ENCODE results near the gene PLA2G4F. TPM values are rescaled to one million over a fixed set of nuclear protein-coding genes. Genes with fewer than 3 reads are reported as not detected.
A peak's percentile ranks its signal among the peaks of the same experiment; 100 is the strongest.

The PLA2G4F gene
- total RNA-seq, 4 donors from 2014 or later: 7.4 to 45.2 (median 36.6) TPM

DNA sequence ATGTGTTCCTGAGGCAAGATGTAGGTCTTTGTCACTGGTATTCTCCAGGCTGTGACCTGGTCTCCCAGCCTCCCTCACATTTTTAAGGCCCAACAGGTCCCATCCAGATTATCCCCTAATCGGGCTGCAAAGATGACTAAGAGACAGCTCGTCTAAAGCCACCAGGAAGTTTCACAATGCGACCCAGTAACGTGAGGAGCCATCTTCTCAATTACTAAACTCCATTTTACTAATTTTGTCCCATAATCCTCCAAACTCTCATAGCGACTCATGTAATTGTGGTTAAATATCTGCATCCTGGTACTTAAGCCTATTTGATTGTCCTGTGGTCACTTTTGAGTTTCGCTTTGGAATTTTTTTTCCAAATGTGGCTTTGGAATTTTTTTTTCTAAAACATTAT, 8.7 kb upstream of the PLA2G4F start:
- no peaks in the 10 kb centered on the region for H3K9me3 ChIP-seq
- H3K4me3 ChIP-seq: no peak overlapping the region
- no peaks in the 10 kb centered on the region for H3K27me3 ChIP-seq
- no peaks in the 10 kb centered on the region for H3K4me1 ChIP-seq
- peak in 1 of 3 donors; percentile 8 for DNase-seq
- TF ChIP-seq, protein P1, sequence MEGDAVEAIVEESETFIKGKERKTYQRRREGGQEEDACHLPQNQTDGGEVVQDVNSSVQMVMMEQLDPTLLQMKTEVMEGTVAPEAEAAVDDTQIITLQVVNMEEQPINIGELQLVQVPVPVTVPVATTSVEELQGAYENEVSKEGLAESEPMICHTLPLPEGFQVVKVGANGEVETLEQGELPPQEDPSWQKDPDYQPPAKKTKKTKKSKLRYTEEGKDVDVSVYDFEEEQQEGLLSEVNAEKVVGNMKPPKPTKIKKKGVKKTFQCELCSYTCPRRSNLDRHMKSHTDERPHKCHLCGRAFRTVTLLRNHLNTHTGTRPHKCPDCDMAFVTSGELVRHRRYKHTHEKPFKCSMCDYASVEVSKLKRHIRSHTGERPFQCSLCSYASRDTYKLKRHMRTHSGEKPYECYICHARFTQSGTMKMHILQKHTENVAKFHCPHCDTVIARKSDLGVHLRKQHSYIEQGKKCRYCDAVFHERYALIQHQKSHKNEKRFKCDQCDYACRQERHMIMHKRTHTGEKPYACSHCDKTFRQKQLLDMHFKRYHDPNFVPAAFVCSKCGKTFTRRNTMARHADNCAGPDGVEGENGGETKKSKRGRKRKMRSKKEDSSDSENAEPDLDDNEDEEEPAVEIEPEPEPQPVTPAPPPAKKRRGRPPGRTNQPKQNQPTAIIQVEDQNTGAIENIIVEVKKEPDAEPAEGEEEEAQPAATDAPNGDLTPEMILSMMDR (IDR thresholded peaks at IDR 0.05): no peak
- no peak for TF ChIP-seq POLR2A (IDR thresholded peaks at IDR 0.05)
- H3K27ac ChIP-seq: no peak overlapping the region
- peaks cover 0 to 99% (median 10%) of the 10 kb centered on the region in 3 donors for H3K36me3 ChIP-seq

DNA sequence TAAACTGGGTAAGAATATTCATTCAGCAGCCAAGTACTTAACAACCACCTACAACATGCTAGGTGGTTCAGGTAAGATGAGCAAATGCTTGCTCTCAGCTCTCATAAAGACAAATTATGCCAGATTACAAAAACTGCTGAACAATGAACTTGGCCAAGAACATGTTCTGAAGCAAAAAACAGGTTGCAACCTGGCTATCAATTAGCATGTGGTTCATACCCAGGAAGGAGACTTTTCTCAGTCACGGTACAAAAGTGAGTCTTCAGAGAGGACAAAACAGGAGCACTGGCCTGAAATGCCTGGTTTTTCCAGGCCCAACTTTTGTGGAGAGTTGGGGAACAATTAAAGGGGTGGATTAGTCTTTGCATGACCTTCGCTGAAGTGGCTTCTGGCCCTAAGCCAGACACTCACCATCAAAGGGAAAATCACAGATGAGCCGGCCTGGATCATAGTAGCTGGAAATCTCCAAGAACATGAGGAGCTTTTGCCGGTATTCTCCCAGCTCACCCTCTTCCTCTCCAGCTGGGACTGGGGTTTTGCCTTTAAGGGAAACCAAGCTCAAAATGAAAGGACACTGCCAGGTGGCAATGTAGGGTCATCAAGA, 7.6 kb upstream of the PLA2G4F start:
- DNase-seq: peak in 1 of 3 donors; percentile 14
- Histone ChIP-seq H3K4me3 (no peak overlapping the region), H3K9me3 (no peaks in the 10 kb centered on the region), H3K27me3 (no peaks in the 10 kb centered on the region), H3K4me1 (no peaks in the 10 kb centered on the region), H3K36me3 (peaks cover 0 to 99% (median 10%) of the 10 kb centered on the region in 3 donors), H3K27ac (no peak overlapping the region)
- TF ChIP-seq POLR2A (IDR thresholded peaks at IDR 0.05): no peak
- TF ChIP-seq, protein P1 (IDR thresholded peaks at IDR 0.05): no peak

DNA sequence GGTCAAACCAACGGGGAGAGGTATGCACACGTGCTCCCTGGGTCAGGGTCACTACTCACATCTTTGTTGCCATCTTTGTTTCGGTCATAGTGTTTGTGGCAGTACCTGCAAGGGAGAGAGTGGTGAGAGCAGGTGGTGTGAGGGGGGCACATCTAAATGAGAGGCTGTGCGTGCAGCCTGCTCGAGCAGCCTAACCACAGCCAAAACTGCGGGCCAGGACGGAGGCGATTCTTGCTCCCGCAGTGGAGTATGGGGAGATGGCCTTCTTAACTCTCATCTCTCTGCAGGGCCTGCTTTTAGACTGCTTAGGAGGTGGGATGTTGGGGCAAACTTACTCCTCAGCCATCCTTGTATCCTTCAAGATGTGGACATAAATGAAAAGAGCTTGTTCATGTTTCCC, 6.9 kb upstream of the PLA2G4F start:
- Histone ChIP-seq H3K9me3 (no peaks in the 10 kb centered on the region), H3K27me3 (no peaks in the 10 kb centered on the region), H3K4me1 (no peaks in the 10 kb centered on the region), H3K36me3 (peaks cover 0 to 97% (median 10%) of the 10 kb centered on the region in 3 donors), H3K27ac (no peak overlapping the region), H3K4me3 (no peak overlapping the region)
- peak in 1 of 3 donors; percentile 35 for DNase-seq
- TF ChIP-seq, protein P1 (IDR thresholded peaks at IDR 0.05): no peak
- TF ChIP-seq POLR2A (IDR thresholded peaks at IDR 0.05): no peak

DNA sequence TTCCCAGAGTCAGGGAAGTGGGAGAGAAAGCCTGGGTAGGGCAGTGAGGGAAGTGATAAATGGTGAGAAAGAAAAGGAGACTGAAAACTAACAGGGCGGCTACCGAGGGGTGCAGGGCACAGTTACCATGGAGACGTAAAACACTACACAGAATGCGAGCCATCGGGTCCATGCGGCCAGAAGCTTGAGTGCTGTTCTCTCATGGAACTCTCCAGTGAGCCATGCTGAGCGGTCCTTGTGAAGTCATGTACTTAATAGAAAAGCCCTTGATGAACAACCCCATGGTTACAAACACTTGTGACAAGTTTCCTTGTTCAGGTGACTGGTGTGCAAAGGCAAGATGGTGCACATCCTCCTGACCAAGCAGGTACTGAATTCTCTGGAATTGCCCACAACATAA, 3.7 kb upstream of the PLA2G4F start:
- no peaks in the 10 kb centered on the region for H3K4me1 ChIP-seq
- H3K4me3 ChIP-seq: no peak overlapping the region
- H3K9me3 ChIP-seq: no peaks in the 10 kb centered on the region
- no peak for TF ChIP-seq POLR2A (IDR thresholded peaks at IDR 0.05)
- TF ChIP-seq, protein P1 (IDR thresholded peaks at IDR 0.05): no peak
- H3K36me3 ChIP-seq: peaks cover 0 to 65% (median 7%) of the 10 kb centered on the region in 3 donors
- peak in 1 of 3 donors; percentile 14 for DNase-seq
- no peaks in the 10 kb centered on the region for H3K27me3 ChIP-seq
- H3K27ac ChIP-seq: no peak overlapping the region

DNA sequence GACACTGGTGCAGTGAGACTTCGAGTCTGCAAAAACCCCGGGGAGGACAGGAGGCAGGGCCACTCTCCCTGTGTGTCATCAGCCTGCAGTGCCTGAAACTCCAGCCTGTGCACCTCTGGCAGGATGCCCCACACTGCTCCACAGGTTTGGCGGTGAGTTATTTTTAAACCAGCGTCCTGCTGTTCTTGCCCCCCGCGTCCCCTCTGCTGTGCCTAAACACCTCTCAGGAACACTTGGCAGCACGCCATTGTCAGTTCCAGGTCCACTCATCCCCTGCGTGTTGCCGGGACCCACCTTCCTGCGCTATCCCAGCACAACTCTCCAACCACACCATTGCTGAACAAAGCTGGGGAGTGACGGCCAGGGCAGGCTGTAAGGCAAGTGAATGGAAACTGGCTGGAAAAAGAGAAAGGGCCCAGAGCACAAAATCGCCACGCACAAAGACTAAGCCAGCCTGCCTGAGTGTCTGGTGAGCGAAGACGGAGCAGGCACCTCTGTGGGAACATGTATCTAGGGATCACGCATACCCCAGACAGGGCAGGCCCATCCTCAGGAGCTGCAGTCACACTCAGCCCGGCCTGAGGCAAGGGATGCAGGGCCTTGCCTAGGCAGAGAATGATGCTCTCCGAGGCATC, 3.1 kb upstream of the PLA2G4F start:
- no peaks in the 10 kb centered on the region for H3K9me3 ChIP-seq
- TF ChIP-seq, protein P1 (IDR thresholded peaks at IDR 0.05): no peak
- no peak for TF ChIP-seq POLR2A (IDR thresholded peaks at IDR 0.05)
- H3K27ac ChIP-seq: peak overlapping the region in 1 of 4 donors; percentile 17
- DNase-seq: peak in 1 of 3 donors; percentile 40
- peaks cover 0 to 59% (median 5%) of the 10 kb centered on the region in 3 donors for H3K36me3 ChIP-seq
- H3K27me3 ChIP-seq: no peaks in the 10 kb centered on the region
- no peaks in the 10 kb centered on the region for H3K4me1 ChIP-seq
- no peak overlapping the region for H3K4me3 ChIP-seq
